HG02588 (cell line): Measurements from ENCODE around the gene CFAP251.

Experiments
- ATAC-seq: cut with Tn5 transposase; IDR thresholded peaks from one replicate; pipeline ENCODE4 v1.9.1; 2021; ENCODE audit warnings: mild to moderate bottlenecking, moderate library complexity; ENCODE audit not compliant: unreplicated experiment

The CFAP251 gene

GRCh38 chr12:121939992-121940766 lies 21.8 kb downstream of the CFAP251 start:
- ATAC-seq: no peak

GRCh38 chr12:121942145-121942718 lies 23.8 kb downstream of the CFAP251 start:
- no peak for ATAC-seq

GRCh38 chr12:121943926-121944325 lies 25.5 kb downstream of the CFAP251 start:
- ATAC-seq: no peak

GRCh38 chr12:121946313-121947025 lies 28.1 kb downstream of the CFAP251 start:
- ATAC-seq: no peak

GRCh38 chr12:121947981-121948380 lies 29.6 kb downstream of the CFAP251 start:
- ATAC-seq: no peak

GRCh38 chr12:121949648-121950397 lies 31.4 kb downstream of the CFAP251 start:
- ATAC-seq: no peak

GRCh38 chr12:121953117-121953692 lies 34.8 kb downstream of the CFAP251 start:
- ATAC-seq: no peak

GRCh38 chr12:121953695-121954094 lies 35.3 kb downstream of the CFAP251 start:
- no peak for ATAC-seq

GRCh38 chr12:121955258-121956237 lies 37.2 kb downstream of the CFAP251 start:
- ATAC-seq: no peak

GRCh38 chr12:121957861-121958515 lies 39.6 kb downstream of the CFAP251 start:
- ATAC-seq: no peak

GRCh38 chr12:121958541-121959240 lies 40.3 kb downstream of the CFAP251 start:
- no peak for ATAC-seq

GRCh38 chr12:121960541-121960940 lies 42.1 kb downstream of the CFAP251 start:
- ATAC-seq: no peak

GRCh38 chr12:121961195-121961879 lies 42.9 kb downstream of the CFAP251 start:
- ATAC-seq: no peak

GRCh38 chr12:121963341-121964018 lies 45.1 kb downstream of the CFAP251 start:
- no peak for ATAC-seq

GRCh38 chr12:121964813-121965643 lies 46.6 kb downstream of the CFAP251 start:
- no peak for ATAC-seq

- no peak for ATAC-seq
Observed at GRCh38 chr12:121966959-121967358, 48.6 kb downstream of the CFAP251 start.

- no peak for ATAC-seq
Observed at GRCh38 chr12:121968876-121969275, 50.5 kb downstream of the CFAP251 start.
